IMR-90 (cell line): Measurements from ENCODE around the gene FAM72D.
"Not testable (repeated sequence)": the region's sequence is repeated elsewhere in the genome, so short reads cannot be mapped to it uniquely, and the experiment has no call there.

Source experiments
- BHLHE40 ChIP-seq: fragments of 150-350 bp; IDR thresholded peaks from 2 replicates; pipeline ENCODE4 v1.6.1; 2016; ENCODE audit warnings: mild to moderate bottlenecking, low read depth, low read length
- CTCF ChIP-seq: conservative IDR thresholded peaks from 2 replicates; pipeline ENCODE4 v1.5.1; 2012; ENCODE audit warnings: mild to moderate bottlenecking, low read depth, low read length, improper control_type of control experiment
- POLR2A ChIP-seq: IDR thresholded peaks from 2 replicates; pipeline ENCODE4 v1.6.1; 2012; ENCODE audit warnings: mild to moderate bottlenecking, low read depth, low read length

GRCh38 chr1:145125112-145125511 is 29.3 kb downstream of the FAM72D start:
- TF ChIP-seq CTCF, POLR2A, BHLHE40: not testable (repeated sequence)
